Anterior cingulate cortex (tissue), 58 donors: ENCODE results near the gene TMED8.
"Not testable (repeated sequence)": the region's sequence is repeated elsewhere in the genome, so short reads cannot be mapped to it uniquely, and the experiment has no call there.

Experiments used
- DNase-seq, 58 donors: peaks; one replicate each; lab custom pipeline; 2025; lab: John Stamatoyannopoulos, UW

The TMED8 gene

DNA sequence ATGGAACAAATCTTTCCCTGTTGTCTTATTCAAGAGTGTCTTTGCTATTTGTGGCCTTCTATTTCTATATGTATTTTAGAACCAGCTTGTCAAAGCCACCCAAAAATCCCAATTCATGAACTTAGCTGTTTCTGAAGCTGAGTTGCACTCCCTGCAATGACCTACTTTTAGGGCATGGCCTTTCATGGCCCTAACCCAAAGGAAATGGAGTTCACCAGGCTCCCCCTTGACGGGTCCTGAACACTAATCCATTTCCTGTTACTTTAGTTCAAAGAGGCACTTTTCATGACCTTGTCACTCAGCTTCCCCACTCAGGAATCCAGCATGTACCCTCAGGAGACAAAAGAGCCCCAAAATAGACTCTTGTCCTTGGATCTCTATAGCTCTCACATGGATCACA is 7.6 kb downstream of the TMED8 start:
- DNase-seq, result no peak

DNA sequence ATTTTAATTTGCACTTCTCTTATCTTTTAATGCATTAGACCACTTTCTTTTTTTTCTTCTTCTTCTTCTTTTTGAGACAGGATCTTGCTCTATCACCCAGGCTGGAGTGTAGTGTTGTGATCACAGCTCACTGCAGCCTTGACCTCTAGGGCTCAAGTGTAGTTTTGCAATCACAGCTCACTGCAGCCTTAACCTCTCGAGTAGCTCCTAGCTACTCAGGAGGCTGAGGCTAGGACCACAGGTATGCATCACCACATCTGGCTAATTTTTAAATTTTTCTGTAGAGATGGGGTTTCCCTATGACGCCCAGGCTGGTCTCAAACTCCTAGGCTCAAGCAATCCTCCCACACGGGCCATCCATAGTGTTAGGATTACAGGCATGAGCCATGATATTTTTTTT is 12.7 kb downstream of the TMED8 start:
- DNase-seq, result no peak

DNA sequence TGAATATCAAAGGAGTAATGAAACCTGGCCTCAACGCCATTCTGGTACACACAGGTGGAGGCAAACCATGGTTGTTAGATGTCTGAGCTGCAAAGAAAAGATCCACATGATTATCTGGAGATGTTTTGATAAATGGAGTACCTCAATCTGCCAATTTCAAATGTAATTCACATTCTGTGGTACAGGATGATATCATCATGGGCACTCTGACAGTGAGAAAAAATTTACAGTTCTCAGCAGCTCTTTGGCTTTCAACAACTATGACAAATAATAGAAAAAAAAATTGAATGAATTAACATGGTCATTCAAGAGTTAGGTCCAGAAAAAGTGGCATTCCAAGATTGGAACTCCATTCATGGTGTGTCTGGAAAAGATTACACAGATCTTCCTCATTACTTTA is 17.3 kb downstream of the TMED8 start:
- DNase-seq, result no peak

DNA sequence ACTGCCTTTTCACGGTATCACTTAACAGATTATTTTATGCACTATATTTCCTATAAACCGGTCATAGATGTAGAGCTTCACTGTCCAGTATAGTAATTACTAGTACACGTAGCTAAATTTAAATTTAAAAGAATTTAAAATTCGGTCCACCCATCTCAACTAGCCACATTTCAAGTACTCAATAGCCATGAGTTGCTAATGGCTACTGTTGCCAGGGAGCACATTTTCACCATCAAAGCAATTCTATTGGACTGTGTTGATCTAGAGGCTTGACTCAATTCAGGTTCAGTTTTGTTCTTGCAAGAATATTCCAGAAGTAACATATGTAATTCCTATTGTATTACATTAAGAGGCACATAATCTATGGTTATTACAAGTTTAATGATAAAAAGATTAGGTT is 20.0 kb downstream of the TMED8 start:
- no peak for DNase-seq

DNA sequence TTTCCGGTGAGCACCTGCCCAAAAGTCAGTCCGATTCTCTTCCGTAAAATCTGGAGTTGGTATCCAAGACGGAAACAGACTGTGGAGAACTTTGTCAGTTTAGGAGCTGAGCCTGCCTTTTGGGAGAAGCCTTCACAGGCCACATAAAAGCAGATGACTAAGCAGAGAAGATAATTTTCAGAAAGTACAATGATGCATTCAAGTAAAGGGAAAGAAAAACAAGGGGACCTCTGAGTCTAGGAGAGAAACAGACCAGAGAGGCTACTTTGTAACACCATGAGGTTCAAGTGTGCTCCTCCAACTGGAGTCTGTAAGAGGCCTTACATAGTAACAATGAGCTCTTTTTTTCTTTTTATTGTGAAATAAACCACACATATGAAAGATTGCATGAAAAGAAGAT is 21.1 kb downstream of the TMED8 start:
- no peak for DNase-seq

DNA sequence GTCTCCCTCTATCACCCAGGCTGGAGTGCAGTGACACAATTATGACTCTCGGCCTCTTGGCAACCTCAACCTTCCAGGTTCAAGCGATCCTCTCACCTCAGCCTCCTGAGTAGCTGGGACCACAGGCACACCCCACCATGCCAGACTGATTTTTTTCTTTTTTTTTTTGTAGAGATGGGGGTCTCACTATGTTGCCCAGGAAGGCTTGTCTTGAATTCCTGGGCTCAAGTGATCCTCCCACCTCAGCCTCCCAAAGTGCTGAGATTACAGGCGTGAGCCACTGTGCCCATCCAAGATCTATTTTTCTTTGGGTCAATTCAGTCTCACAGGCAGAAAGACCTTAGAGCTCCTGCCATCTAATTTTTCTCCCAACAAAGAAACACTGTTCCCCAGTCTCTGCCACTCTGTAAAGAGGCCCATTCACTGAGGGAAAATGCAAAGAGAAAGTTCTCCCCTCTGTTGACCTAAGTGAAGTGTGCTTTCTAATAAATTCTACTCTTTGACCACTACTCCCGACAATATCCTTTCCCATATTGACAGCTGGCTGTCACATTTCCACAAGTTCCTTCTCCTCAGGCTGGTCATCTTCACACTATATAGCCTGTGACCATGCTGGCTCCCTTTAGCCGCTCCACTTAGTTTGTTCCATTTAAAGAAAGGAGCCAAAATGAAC is 23.3 kb downstream of the TMED8 start:
- DNase-seq, result peak in 1 of 58 donors; percentile 64

DNA sequence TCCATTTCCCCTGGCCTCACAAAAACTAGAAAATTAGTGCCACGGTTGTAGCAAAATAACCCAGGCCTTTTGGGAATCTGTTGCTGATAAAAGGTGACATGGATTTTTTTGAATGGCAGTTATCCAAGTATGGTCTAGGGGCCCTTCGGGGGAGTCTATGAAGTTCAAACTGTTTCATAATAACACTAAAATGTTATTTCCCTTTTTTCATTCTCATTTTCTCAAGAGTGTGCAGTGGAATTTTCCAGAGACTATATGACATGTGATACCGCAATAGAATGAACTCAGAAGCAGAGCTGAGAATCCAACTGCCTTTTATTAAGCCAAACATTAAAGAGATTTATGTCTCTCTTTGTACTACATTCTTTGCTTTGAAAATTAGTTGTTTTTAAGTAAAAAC is 29.1 kb downstream of the TMED8 start:
- no peak for DNase-seq

DNA sequence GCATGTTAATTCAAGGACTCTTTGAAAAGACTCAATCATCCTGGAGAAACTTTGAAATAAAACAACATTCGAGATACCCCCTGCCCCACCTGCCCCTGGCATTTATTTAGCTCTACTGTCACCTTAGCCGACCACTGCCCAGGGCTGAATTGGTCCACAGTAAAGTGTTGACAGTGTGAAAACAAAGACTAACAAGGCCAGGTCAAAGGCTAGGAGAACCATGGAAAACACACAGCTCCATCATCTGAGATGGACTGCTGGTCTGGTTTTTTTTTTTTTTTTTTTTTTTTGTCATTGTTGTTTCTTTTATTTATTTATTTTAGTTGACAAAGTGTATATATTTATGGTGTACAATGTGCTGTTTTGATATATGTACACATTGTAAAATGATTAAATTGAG is 30.4 kb downstream of the TMED8 start:
- DNase-seq, result no peak

DNA sequence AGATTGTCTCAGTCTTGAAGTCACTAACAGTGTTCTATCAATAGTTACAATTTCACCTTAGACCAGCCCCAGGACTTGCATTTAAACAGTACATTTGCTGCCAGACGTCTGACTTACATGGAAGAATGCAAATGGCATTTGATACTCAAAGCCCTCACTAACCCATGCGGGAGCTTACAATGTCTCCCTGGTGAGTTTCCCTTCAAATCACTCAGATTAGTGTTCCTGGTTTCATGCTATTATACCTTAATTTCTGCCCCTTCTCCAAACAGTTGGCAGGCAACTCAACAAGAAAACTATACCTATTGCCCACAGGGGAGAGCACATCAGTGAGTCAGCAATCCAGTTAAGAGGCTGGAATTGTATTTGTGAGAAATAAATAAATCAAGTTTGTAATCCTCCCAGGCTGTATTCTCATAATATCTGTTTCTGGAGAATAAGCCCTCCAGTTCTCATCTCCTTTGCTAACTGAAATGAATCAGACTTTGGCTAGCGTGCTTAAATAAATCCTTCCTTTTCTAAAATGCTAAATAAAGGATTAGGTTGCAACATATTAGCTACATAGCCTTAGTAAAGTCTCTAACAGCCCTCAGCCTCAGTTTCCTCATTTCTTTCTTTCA is 32.4 kb downstream of the TMED8 start:
- no peak for DNase-seq

DNA sequence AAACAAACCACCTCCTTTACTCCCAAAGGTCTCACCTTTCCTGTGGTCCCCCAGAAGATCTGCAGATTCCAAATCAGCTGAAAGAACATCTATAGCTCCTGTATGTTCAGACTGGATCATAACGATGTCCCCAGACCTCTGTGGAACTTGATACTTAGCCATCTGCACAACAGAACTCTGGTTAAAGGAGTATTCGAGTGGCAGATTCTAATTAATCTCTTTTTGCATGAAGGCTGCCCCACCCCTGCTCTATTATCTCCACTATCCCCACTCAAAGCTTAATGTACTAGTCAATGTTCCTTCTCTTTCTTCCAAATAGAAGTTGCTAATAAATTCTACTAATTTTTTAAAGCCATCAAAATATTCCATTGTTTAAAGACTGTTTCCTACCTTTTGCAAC is 33.2 kb downstream of the TMED8 start:
- no peak for DNase-seq

DNA sequence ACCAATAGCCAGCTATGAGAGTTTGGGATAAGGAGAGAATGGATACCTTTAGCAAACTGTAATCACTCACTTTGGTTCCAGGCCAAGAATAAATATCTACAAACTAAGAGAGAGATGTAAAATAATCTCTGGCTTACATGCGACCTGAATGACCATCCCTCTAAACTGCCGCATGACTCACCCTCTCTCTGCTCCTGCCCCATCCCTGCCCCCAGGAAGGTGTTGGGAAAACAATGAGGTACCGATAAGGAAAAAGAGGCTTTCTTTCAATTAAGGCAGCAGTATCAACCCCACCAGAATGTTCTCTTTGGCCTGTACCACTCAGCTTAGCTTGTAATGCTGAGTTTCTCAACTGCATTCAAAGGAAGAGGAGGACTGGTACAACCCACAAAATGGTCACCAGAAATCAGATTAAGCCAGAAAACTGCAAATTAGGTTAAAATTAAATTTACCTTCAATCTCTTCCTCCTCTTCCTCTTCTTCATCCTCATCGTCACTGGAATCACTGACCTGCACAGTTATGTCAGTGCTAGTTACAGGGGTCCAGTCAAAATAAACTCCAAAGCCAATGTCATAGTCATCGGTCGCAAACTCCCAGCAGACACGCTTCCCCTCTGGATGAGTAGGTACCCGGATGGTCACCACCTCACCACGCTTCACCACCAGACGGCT is 34.0 kb downstream of the TMED8 start:
- no peak for DNase-seq

DNA sequence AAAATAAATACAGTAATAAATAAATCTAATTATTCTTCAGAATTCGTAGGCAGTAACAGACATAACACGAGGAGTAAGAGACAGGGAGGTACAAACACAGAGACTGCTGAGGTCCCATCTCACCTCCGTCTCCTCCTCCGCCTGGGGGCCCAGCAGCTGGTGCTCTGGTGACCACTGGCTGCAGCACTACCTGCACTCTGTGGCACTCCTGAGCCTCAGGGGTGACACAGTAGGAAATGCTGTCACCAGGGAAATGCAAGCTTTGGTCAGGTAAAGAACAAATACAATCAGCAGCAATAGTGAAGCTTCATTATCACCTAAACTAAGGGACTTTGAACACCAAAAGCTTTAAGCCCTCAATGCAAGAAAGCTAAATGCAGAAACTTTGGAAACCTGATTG is 36.5 kb downstream of the TMED8 start:
- DNase-seq, result no peak

DNA sequence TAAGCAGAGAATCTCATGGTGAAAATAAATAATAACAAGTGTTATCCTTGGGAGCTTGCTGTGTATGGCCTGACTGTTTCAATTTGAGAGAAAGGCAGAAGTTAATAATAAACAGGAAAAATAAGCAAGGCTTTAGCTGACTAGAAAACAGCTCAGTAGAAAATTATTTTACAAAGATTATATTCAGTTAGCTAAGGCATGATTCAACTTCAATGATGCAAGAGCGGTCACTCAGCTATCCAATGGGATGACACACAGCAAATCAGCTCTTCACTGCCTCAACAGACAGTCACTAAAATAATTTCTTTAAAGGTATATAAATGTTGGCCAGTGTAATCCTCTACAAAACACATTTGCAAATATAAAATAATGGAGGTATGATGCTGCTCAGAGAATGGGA is 37.5 kb downstream of the TMED8 start:
- DNase-seq, result no peak

DNA sequence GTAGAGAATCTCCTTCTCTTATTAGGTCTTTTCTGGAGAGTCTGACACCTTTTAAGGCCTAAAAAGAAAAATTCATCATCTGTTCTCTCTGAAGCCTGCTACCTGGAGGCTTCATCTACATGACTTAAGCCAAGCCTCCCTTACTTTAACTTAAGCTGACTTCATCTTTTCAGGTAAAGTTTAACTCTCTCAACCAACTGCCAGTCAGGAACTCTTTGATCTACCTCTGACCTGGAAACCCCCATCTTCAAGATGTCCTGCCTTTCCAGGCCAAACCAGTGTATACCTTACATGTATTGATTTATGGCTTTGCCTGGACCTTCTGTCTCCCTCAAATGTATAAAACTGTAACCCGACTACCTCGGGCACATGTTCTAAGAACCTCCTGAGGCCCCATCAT is 38.6 kb downstream of the TMED8 start:
- no peak for DNase-seq

DNA sequence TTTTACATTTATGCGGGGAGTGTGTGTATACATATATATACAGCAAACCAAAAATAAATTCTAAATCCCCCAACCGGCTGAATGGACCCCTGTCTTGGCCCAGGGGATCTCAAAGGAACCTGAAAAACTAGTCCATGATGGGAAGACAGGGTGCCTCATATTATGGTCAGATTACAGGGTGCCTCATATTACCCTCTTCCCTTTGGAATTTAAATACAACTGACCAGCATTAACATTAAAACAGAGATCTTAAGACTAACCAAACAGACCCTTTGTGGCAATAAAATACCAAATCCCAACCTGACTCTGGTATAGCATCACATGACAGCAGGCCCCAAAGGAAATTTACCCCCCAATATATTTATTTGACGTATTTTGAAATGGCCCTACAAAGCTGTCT is 39.0 kb downstream of the TMED8 start:
- no peak for DNase-seq

DNA sequence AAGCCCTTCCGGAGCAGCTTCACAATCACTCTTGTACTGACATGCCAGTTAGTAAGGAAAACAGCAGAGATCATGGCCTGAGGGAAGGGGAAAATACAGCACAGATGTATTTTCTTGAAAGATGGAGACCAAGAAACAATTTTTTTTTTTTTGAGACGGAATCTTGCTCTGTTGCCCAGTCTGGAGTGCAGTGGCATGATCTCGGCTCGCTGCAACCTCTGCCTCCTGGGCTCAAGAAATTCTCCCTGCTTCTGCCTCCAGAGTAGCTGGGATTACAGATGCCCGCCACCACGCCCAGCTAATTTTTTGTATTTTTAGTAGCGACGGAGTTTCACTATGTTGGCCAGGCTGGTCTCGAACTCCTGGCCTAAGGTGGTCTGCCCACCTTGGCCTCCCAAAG is 39.6 kb downstream of the TMED8 start:
- not testable (repeated sequence) for DNase-seq

DNA sequence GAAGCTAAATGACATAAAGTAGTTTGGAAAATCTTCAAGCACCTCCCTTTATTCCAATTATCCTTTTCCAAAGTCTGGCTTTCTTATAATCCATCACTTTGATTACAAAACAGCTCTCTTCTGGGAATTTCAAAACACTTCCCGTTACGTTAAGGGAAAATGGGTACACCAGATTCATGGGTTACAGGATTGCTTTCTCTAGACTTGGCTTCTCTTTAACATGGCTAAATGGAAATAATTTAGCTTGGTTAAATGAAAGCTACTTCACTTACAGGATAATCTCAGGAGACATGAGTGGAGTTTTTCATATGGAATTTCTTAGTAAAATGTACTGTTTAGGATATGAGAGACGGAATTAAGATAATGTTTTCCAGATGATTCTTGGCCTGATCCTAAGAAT is 41.3 kb downstream of the TMED8 start:
- DNase-seq, result no peak

DNA sequence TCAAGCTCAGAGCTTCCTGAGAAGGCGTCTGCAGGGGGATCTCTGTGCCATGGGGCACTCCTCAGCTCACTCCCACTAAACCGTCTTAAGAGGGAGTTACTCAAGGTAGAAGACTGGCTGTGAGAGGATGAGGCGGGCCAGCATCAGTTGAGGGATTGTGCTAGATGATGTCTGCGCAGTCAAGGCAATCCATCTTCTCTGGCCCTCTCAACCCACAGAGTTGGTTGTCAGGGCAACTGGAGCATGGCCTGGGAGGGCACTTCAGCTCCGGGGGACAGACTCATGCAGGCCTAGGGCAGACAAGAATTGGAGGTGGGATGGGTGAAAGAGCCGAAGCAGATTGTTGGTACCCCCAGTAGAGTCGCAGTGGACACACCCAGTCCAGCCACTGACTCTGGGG is 47.0 kb downstream of the TMED8 start:
- no peak for DNase-seq

DNA sequence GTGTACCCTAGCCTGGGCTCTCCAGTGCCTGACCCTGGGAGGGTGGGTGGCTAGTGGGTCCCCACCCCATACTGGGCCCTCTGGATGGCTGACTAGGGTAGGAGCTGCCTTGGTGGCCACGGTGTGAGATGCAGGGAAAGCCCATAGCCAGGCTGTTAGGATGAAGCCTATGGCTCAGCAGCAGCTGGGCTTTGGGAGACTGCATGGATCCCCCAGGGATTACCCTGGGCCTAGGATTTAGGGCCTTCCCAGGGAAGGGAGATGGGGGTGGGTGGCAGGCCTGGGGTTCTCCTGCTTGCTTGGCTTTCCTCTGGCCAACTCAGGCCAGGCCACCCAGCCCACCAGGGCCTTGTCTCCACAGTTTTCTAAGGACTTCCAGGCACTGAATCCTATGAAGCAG is 49.8 kb downstream of the TMED8 start:
- no peak for DNase-seq

DNA sequence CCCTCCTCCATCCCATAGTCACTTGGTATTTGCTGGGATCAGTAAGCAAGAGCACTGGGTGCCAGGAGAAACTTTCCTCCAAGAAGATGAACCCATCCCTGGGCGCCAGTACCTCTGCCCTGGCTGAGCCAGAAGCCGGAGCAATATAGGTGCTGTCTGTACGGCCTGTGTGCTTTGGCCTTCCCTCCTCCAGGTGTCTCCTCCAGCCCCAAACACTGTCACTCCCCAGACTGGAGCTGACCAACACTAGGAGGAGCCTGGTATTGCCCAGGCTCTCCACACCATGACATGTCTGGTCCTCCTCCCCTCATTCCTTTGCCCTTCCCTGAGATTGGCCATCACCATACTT is 51.2 kb downstream of the TMED8 start:
- DNase-seq, result no peak

DNA sequence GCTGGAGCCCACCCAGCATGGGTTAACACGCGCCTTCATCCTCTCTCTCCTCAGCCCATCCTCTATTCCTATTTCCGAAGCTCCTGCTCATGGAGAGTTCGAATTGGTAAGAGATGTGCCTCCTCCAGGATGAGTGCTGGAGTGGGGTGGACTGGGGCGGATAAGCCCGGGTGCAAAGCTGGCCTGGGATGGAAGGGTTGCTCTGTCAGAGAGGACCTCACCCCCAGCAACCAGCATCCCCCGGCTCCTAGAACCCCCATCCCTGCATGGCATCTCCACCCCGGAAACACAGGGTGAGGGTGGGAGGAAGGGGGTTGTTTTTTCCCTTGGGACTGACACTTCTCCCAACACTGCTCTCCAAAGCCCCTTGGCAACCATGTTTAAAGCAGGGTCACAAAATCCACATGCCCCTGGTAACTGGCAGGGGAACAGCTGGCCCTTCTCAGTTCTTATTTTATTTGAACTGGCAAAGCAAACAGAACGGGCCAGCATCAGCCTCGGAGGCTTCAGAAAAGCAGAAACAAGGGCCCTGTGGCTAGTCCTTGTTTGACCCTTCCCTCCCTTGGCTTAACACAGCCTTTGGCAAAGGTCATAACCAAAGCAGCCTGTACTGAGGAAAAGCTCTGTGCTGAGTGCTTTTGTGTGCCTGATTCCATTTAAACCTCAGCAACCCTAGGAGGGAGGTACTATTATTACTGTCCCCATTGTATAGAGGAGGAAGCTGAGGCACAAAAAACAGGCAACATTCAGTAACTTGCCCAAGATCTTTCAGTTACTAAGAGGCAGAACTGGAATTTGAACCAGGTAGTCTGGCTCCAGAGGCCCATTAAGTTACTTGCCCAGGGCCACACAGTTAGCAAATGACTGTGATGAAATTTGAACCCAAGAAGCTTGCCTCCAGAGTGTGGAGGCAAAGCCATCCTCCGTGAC is 51.8 kb downstream of the TMED8 start:
- DNase-seq, result no peak
